HS-5 (cell line): ENCODE data around the gene DCXR.

Experiments used
- DNase-seq: peaks from one replicate; pipeline ENCODE4 v3.0.0-alpha.2; 2012; ENCODE audit warnings: low read depth

The DCXR gene

DNA sequence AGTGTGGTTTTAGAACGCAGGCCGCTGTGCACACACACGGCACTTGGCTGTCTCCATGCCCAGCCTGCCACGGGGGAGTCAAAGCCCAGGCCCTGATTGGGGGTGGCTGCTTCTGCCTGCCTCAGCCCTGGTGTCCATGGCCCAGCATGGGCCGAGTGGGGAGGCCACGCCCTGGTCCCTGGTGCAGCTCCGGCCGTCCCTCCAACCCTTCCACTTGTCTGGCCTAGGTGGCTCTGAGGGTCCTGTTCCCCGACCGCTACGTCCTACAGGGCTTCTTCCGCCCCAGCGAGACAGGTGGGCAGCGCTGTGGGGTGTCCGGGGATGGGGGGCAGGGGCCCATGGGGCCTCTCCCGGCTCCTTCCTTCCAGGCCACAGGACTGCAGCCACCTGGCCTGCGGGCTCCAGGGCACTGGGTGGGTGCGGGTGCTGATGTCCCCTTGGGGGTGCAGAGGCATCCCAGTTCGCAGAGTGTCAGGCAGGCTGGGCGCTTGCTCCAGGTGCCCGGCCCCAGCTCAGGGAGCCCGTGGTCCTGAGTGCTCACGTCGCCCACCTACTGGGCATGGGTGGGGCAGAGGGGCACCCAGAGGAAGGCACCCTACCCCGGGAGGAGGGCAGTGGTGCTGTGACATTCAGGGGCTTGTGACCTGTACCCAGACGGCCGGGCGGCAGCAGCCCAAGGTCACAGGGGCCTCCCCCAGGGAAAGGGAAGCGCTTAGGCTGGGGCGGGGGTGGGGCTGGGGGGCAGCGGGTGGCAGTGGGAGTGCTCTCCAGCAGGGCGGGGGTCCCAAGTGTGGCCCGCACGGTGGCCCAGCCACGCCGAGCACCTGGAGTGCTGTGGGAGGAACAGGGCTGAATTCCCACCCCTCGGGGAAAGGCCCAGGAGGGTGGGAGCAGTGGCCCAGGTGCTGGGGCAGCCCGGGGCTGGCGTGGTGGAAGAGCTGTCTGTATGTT, 26.6 kb downstream of the DCXR start:
- DNase-seq: no peak

- no peak for DNase-seq
Observed at GRCh38 chr17:82009413-82009812, 28.1 kb downstream of the DCXR start.

GRCh38 chr17:82008941-82009405, 28.5 kb downstream of the DCXR start:
- DNase-seq: no peak

- no peak for DNase-seq
Observed at GRCh38 chr17:82008258-82008940, 29.1 kb downstream of the DCXR start.

- no peak for DNase-seq
Observed at GRCh38 chr17:82007495-82008257, 29.8 kb downstream of the DCXR start.

GRCh38 chr17:82007228-82007494, 30.3 kb downstream of the DCXR start:
- no peak for DNase-seq

DNA sequence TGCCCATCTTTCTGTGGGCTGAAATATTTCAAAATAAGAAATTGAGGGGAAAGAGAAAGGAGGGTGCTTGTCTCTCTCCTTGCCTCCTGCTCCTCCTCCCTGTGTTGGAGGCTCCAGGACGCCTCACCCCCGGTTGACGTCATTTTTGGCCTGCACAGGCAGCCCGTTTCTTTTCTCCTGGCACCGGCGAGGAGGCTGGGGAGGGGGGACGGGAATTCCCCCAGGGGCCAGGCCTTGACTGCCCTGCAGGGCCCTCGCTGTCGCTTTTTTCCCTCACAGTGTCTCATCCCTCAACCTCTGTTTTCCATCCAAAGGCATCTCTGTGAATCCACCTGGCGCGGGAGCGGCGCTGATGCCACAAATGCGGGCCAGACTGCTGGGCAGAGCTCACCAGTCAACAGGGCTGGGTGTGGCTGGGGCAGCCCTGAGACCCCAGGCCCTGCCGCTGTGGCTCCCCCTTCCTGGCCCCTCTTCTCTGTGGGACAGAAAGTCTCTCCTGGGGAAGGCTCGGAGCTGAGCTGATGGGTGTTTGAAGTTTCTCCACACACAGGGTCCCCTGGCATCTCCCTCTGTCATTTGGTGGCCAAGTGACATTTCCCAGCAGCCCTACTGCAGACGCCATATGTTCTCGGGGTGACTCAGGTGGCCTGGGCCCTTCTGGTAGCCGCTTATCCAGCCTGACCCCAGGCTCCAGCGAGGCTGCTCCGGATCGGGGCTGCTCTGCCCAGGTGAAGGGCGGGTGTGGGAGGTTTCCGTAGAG, 30.8 kb downstream of the DCXR start:
- no peak for DNase-seq

DNA sequence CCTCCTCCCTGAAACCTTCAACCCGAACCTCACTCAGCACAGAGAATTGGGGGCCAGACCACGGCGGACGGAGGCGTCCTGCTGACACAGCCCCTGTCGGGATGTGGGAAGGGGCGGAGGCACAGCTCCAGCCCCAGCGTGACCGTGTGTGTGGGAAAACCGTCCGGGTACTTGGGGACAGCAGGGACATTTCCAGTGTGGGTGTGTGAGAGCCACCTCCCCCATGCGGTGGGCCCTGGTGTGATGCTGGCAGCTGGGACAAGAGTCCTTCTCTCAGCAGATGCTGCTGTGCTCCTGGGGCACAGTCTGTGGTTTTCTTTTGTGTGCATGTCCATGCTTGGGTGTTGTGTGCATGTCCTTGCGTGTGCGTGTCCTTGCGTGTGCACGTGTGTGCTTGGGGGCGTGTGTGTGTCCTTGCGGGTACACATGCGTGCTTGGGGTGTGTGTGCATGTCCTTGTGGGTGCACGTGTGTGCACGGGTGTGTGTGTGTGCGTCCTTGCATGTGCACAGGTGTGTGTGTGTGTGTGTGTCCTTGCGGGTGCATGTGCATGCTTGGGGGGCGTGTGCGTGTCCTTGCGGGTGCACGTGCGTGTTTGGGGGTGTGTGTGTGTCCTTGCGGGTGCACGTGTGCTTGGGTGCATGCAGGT, 31.7 kb downstream of the DCXR start:
- no peak for DNase-seq

GRCh38 chr17:82004517-82005455, 32.7 kb downstream of the DCXR start:
- DNase-seq: no peak

DNA sequence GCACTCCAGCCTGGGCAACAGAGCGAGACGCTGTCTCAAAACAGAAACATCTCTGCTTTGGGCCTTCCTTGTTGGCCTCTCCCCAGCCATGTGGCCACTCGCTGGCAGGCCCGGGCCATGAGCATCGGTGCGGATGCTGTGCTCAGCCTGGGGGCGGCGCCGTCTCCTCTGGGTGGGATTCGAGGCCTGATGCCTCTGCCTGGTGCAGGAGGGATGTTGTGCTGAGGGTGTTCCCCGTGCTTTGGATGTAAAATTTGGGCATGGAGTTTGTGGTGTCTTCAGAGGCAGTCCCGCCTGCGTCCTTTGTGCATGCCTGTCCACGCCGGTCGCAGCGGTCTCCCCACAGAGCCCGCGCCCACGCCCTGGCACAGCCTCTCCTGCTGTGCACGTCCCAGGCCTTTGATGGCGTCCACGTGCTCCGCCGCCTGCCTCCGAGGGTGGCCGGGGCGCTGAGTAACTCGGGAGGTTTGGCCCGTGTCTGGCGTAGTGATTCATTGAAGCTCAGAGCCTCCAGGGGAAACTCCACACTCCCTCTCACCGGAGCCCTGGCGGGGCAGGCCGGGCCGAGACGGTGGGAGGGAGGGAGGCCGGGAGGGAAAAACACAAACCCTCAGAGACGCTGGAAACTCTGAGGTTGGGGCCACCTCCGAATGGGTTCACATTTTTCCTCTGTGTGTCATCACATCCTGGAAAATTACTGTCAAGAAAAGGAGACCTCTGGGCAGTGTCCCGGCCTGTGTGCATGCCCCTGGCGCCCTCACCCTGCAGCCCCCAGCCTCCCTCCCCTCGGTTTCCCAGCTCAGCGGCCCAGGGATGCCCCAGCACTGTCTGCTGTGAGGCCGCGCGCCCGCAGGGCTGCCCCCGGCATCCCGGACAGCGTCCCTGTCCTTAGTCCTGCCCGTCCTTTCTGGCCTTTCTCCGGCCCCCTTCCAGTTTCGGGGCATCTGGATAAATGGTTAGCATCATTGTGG, 33.8 kb downstream of the DCXR start:
- peak; percentile 92 for DNase-seq

DNA sequence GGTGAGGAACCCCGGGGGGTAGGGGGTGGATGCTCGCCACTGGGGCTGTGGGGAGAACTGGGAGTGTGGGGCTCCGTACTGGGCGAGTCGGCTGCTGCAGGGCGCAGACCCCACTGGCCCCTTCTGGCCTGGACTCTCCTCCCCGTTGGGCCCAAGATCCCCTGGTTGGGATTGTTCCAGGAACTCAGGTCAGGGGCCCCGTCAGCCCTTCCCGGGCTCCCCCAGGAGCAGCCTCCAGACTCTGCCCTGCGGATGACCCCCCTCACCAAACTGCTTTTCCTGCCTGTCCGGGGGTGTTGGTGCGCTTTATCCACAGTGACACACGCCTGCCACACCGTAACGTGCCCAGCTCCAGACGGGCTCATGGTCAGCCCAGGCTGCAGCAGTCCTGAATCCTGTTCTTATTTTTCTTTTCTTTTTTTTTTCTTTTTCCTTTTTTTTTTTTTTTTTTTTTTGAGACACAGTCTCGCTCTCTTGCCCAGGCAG, 35.9 kb downstream of the DCXR start:
- DNase-seq: no peak

DNA sequence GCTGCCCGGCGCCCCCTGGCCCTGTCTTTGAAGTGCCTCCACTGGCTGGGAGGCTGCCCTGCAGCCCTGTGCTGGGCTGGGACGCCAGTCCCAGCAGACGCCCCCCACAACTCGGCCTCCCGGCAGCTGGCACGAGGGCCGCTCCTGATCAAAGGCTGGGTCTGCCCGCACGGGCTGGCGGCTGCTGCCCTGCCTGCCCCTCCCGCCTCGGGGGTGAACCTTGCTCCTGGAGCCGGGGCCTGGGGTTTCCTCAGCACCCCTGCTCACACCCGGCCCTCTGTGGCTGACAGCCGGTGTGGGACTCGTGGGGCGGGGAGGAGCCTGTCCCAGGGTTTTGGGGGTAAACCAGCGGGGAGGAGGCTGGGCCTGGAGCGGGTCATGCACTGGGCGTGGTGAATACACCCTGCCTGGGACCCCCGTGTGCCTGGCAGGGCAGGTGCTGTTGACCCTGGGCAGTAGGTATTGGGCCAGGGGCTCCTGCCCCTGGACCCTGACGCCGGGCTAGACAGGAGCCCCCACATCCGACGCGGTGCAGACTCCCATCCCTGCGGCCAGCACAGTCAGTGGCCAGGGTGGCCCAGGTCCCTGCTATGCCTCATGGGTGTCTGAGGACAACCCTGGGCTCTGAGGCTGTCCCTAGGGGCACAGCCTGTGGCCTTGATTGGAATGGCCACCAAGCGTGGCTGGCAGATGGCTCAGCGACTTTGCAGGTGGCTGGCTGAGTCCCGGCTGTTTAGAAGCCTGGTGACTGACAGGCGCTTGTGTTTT, 36.5 kb downstream of the DCXR start:
- DNase-seq: no peak

DNA sequence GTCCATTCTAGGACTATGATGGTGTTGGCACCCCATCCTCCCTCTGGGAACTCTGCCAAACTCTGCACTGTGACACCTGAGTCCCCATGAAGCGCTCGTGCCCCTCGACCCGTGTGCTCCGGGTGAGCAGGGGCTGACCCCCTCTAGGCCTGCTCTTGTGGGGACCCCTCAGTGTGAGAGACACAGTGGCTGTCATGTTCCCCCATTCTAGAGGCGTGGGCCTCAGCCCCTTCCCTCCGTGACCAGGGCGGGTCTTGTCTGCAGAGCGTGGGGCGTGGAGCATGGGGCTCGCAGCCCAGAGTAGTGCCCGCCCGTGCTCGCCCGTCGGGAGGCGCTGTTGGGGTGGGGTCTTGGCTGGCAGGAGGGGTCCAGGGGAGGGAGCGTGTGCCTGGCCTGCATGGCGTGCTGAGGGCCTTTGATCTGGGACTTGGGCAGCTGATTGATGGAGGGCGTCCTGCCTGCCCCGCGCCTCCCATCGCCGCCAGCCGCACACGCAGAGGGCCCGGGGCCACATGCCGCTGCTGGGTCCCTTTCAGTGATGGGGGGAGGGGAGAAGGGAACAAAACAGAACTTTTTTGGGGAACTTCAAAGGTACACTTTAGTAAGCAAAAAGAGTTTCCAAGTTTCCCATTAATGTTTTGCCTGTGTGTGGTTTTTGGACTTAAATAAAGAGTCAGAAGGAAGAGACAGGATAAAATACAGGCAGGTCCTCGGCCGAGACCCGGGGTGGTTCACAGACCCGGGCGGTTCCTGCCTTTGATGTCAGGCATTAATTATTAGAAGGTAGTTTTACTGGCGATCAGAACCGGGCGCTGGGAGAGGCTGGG, 37.3 kb downstream of the DCXR start:
- DNase-seq: no peak

DNA sequence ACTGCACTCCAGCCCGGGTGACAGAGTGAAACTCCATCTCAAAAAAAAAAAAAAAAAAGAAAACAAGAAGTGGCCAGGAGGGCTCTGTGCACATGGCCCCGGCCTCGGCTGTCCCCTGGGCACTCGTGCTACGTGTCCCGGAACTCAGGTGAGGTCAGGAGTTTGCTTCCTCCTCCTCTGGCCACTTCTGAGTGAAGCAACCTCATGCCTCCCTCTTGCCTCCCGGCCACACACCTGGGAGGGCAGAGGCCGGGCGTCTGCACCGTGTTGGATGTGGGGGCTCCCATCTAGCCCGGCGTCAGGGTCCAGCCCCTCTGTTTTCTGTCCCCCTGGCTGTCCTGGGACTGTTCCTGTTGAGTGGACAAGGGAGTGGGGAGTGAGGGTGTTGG, 37.9 kb downstream of the DCXR start:
- DNase-seq: no peak

- no peak for DNase-seq
Observed at GRCh38 chr17:81998691-81999438, 38.6 kb downstream of the DCXR start.

- no peak for DNase-seq
Observed at GRCh38 chr17:81998212-81998611, 39.3 kb downstream of the DCXR start.
